ENCODE data around the gene SCARF1. TPM values are rescaled to one million over a fixed set of nuclear protein-coding genes. Genes with fewer than 3 reads are reported as not detected.
A peak's percentile ranks its signal among the peaks of the same experiment; 100 is the strongest.

SCARF1 gene
- polyA plus RNA-seq, 1 donor = 7.1 TPM

DNA sequence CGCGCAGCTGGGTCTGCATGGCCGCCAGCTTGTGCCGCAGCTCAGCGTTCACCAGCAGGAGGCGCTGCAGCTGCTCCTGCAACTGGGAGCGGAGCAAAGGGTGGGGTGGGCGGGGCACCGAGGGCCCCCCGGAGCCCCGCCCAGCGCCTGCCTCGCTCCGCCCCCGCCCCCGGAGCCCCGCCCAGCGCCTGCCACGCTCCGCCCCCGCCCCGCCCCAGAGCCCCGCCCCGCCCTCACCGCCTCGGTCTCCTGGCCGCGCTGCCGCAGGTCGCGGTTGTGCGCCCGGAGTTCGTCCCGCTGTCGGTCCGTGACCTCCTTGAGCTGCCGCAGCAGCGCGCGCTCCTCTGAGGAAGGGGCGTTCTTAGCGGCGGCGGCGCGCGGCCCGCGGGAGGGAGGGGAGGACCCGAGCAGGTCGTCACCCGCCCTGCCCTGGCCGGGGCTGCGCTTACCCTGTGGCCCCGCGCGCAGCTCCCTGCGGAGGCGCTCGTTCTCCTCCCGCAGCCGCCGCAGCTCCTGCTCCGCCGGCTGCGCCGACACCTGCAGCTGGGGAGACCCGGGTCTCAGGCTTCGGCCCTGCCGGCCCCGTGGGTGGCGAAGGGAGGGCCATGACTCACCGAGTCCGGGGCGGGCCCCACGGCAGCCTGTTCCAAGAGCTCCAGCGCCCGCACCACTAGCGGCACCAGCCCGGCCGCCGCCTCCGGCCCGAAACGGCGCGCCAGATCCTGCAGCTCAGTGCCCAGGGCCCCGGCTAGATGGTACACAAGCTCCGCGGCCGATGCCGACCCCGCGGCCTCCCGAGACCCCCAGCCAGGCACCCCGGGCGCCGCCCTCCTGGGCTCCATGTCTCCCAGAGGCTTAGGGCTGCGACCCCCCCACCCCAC lies 3.7 kb upstream of the SCARF1 start:
- DNase-seq (ENCODE audit: low read depth) = peak; percentile 93

DNA sequence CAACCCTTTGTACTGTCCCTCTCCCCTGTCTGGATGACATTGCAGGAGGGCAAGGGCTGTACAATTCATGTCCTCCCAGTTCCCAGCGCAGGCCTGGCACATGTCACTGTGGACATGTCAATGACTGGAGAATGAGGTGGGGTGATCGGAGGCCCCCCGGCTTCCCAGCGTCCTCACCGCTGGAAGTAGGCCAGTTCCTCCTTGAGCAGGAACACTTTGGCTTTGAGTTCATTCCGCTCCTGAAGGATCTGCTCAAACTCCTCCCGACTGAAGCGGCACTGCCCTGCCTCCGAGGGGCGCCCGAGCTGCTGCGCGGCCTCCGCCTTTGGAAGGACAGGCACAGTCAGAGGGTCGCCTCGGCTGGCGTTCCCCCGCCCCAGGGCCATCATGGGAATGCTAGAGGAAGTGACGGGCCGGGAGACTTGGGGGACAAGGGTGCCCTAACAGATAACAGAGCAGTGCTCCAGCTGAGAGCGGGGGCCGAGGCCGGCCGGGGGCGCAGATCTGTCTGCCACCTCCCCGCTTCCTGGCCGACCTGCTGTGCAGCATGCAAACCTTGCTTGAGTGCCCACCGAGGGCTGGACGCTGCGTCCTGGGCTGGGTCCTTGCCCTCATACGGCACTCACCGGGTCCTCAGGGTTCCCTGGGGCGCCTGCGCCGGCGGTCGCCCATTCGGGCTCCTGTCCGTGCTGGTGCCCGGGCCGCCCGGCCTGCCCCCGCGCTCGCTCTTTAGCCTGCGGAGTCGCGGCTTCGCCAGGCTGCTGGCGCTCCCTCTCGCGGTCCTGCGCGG lies 2.8 kb upstream of the SCARF1 start:
- no peak for DNase-seq (ENCODE audit: low read depth)

DNA sequence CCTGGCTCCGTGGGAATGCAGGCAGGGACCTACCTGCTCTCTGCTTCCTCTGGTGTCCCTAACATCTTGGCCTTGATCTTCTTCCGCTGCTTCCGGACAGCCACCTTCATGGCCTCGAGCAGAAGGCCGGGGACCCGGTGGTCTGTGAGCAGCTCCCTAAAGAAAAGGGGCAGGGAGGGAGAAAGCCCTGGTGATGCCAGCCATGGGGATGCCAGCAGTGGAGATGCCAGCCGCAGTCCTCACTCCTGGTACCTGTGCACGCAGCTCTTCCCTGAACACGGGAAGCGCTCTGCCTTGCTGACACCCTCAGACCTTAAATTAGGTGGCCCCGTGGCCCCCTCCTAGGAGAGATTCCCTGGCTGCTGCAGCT lies 2.3 kb upstream of the SCARF1 start:
- no peak for DNase-seq (ENCODE audit: low read depth)

DNA sequence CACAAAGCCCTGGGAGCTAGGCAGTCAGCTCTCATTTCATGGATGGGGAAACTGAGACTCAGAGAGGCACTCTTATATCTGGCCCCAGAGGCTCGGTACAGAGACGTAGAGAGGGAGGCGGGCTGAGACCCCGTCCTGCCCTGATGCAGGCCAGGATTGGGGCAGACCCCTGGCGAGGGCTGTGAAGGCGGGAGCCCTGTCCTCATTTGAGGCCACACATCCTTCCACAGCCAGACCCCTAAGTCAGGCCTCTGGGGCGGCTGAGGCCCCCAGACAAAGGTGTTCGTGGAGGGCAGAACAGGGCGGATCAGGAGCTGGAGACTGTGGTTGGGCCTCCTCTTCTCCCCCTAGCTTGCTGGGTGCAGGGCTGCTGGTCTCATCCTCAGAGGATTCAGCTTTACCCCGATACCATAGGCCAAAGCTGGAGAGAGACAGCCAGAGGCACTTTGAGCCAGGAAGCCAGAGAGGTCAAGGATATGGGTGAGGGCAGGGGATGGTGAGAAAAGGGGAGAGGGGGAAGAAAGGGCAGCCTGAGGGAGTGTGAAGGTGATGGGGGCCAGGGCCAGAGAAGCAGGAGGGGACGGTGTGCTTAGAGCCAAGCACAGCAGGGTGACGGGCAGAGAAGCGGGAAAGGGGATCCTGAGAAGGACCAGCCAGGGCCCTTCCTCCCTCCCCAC lies 805 bp upstream of the SCARF1 start:
- DNase-seq (ENCODE audit: low read depth) = no peak

DNA sequence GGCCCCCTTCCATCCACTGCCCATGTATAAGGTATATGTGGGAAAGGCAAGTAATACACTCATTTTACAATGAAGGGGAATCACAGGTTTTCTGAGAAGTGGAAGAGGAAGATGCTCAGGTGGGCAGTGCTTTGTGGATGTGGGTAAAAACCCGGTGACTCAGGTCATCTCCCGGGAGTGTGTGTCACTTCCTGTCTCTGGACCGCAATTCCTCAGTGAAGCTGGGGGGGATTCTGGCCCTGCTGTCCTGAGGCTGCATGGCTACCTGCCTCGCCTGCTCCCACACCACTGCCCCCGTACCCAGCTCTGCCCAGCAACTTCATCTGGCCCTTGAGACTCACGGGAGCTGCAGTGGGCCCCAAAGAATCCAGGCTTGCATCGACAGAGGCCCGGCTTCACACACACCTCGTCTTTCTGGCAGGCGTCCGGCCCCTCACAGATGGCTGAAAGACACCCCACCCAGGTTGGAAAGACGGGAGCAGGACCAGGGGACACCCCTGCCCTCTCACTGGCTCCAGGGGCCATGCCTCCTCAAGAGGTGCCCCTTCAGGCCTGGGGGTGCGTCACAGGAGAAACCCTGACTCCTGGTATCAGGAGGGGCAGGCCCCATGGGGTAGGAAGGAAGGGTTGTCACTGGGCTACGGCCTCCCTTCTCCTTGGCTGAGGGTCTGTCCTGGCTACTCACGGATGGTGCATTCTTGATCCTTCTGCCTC lies 882 bp downstream of the SCARF1 start:
- DNase-seq (ENCODE audit: low read depth) = no peak

DNA sequence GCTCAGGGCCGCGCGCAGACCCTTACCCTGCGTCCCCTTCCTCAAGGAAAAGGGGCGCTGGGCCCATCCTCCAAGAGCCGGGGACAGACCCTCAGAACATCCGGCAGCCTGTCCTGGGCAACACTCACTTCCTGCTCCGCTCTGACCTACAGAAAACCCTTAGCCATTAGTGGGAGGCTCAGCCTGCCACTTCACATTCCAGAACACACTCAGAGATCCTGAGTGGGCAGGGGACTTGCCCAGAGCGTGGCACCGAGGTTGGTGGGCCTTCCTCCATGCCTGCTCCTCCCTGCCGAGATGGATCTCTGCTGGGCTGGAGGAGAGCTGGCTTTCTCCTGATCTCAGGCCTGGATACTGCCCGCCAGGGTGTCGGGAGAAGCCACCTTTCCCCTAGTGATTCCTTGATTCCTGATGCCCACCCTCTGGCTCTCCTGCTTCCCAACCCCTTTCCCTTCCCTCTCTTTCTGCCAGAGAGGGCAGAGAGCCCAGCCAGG lies 1.5 kb downstream of the SCARF1 start:
- no peak for DNase-seq (ENCODE audit: low read depth)

DNA sequence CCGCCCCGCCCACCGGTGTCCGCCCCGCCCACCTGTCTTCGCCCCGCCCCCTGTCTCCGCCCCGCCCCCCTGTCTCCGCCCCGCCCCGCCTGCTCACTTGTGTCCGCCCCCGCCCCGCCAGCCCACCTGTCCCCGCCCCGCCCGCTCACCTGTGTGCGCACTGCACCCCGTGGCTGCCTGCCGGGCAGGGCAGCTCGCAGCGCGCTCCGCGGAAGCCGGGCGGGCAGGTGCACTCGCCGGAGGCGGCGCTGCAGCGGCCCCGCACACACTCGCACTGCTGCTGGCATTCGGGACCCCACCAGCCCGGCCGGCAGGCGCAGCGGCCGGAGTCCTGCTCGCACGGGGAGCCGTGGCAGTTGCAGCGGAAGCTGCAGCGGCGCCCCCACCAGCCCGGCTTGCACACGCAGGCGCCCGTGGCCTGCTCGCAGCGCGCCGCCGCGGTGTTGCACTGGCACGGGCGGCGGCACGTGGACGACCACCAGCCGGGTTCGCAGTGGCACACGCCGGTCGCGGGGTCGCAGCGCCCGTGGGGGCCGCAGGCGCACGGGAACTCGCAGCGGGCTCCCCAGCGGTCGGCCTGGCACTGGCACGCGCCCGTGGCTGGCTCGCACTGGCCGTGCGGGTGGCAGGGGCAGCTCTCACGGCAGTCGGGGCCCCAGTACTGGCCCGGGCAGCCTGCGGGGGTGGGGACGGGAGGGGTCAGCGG lies 2.1 kb downstream of the SCARF1 start:
- no peak for DNase-seq (ENCODE audit: low read depth)

DNA sequence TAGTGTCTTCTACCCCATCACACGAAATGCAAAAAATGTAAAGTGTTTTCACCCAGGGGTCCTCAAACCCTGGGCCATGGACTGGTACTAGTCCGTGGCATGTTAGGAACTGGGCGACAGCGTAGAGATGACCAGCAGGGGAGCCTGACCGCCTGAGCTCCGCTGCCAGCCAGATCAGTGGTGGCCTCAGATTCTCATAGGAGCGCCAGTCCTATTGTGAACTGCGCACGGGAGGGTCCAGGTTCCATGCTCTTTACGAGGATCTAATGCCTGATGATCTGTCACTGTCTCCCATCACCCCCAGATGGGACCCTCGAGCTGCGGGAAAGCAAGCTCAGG lies 4.5 kb downstream of the SCARF1 start:
- no peak for DNase-seq (ENCODE audit: low read depth)

DNA sequence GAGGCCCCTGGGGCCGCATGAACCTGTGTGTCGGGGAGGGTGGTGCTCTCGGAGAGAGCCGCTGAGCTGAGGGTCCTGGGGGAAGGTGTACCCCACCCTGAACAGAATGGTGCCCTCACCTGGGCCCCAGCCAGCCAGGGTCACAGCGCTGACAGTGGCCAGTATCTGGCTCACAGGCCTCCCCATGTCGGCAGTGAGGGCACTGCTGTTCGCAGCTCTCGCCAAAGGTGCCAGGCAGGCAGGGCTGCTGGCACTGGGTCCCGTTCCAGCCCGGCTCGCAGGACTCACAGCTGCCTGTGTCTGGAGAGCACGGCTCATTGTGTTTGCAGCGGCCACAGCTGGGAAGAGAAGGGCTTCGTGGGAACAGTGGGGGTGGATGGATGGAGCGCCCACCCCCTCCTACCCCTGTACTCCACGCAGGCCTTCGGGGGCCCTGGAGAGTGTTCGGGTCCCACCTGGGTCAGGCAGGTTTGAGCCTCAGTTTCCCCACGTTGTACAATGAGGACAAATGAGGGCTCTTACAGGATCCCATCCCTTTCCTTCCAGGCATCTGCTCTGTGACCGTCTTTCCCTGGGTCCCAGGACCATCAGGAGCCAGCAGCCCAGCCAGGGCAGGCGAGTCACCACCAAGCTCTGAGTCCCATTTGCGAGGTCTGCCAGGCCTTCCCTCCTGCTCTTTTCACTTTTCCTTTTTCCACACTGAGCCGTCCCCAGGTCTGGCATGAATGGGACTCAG lies 5.0 kb downstream of the SCARF1 start:
- no peak for DNase-seq (ENCODE audit: low read depth)

DNA sequence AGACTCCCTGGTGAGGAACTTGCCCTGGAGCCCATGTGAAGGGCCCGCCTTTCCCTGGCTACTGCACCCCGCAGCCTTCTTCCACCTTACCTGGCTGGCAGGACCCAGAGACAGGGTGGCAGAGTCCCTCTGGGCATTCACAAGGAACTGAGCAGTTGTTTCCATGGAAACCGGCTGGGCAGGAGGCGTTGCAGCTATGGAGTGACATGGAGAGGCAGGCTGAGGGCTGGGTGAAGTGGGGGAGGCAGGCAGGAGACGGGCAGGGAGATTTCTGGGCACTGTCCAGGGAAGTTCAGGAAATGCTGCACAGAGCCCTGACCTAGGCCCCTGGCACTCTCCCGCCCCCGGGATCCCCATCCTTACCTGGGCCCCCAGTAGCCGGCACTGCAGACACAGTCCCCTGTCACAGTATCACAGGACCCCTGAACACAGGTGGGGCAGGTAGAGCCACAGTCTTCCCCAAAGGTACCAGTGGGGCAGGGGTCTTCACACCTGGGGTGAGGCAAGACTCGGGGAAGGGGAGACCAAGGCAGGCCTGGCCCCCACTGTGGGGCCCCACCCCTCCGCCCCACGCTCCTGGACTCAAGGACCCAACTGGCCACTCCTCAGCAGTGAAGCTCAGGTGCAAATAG lies 5.9 kb downstream of the SCARF1 start:
- DNase-seq (ENCODE audit: low read depth) = no peak

DNA sequence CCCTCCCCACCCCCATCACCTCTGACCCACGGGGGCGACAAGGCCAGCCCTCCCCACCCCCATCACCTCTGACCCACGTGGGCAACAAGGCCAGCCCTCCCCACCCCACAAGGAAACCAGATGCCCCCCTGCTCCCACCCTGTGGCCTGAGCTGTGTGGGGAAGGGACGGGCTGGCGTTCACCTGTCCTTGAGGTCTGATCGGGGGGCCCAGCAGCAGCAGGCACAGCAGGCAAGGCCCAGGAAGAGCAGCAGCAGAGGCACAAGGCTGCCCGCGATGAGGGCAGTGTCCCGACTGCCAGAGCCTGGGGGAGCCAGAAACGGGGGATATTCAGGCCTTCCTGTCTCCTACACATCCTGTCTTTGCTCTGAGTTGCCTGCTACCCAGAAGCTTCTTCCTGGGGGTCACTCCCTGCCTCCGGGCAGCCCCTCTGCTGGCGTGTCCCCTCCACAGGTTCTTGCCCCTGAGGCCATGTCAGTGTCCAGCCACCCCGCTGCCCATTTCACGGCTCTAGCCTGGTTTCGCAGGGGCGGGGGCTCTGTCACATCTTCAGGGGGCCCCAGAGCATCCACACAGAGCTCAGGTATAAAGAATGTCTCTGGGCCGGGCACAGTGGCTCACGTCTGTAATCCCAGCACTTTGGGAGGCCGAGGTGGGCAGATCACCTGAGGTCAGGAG lies 6.8 kb downstream of the SCARF1 start:
- DNase-seq (ENCODE audit: low read depth) = no peak

DNA sequence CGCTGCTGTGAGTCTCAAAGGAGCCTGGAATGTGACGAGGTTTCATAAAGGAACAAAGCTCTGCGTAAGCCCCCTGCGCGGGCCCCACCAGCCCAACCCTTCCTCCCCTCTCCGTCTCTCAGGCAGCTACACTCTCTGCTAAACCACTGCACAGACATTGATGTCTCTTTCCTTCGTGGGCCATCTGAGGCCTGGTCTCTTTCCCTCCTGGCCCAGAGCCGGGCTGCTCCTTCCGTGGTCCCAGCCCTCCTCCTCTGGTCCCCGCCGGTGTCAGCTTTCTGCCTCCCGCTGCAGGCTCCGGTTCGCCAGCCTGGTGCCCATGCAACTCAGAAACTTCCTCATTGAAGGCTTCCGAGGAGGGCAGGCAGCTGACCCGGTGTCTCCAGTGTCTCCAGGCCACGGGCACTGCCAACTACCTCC lies 7.4 kb downstream of the SCARF1 start:
- no peak for DNase-seq (ENCODE audit: low read depth)

DNA sequence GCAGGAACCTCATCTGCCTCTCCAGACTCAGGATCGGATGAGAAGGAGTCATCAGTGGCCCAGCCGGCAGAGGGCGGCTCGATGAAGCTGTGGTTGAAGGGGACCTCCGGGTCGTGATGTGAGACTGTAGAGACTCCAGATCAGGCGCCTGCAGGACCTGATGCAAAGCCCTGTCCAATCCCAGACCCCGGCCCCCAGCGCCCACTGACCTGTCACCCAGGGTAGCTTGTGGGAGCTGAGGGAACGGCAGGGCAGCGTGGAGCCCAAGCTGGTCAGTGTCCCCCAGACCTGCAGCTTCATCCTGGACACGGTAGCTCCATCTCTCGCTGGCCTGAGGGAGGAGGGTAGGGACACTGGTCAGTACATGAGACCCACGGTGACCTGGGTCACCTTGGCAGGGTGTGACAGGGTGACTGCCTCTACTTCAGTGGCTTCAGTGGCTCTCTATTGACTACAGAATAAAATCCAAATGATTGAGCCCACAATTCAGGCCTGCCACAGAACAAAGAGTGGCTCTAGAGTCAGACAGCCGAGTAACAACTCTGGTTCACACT lies 8.7 kb downstream of the SCARF1 start:
- no peak for DNase-seq (ENCODE audit: low read depth)

DNA sequence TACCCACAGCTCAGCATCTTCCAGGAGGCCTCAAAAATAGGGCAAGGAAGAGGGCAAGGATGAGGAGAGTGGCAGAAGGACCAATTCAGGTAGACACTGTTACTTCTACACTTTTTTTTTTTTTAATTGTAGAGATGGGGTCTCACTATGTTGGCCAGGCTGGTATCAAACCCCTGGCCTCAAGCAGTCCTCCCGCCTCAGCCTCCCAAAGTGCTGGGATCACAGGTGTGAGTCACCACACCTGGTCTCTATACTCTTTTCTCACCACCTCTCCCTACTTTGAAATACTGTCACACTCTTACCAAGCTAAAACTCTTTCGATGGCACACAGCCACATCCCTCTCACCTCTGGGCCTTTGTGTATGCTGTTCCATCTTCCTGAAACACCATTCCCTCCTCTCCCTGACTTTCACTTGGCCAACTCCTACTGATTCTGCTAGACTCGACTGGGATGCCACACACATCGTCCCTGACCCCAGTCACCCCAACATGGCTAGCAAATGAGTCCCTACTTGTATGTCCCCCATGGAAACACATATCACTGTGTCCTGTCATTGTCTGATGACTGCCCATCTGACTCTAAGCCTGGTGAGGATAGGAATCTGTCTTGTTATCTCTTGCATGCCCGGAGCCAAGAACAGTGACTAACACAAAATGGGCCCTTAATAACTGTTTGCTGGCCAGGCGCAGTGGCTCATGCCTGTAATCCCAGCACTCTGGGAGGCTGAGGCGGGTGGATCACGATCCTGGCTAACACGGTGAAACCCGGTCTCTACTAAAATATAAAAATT lies 9.7 kb downstream of the SCARF1 start:
- DNase-seq (ENCODE audit: low read depth) = no peak

DNA sequence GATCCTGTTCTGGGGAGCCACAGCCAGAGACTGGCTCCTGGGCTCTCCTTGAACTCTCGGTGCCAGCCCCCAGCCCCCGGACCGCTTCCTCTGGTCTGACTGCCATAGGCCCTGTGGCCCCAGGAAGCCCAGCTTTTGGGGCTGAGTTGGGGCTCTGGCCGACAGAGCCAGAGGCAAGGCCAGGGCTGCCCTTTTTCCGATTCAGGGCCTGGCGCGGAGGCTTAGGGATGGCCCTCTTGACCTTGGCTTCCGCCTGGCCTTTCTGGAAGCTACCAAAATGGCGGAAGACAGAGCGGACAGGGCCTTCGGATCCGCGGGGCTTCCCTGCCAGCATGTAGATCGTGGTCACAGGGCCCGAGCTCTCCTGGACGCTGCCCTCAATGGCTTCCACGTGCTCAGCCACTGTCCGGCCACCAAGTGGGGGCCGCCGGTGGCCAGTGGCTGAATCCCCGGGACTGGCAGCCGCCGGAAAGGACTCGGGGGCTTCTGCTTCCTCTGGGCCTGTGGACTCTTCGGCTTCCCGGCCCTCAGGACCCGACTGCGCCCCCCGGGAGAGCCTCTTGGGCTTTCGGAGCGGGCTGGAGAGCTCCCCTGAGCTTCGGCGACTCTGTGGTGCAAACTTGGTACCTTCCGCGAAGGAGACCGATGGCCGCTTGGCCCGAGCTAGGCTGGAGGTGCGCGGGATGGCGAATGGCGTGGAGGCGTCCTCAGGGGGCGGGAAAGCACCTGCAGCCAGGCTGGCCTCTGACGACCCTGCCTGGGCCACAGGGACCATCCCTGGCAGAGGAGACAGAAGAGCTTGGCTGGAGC lies 10.5 kb downstream of the SCARF1 start:
- DNase-seq (ENCODE audit: low read depth) = no peak

DNA sequence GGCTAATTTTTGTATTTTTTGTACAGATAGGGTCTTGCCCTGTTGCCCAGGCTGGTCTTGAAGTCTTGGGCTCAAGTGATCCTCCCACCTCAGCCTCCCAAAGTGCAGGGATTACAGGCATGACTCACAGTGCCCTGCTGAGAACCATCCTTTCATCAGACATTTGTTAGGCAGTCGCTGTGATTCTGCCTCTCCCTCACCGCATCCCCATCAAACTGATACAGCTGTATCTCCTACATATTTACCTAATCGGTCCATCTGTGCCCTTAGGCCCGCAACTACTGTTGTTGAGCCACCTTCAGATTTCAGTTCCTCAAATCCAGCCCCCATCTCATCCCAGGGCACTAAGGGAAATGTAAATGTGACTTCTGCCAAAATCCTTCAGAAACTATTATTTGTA lies 14.9 kb downstream of the SCARF1 start:
- DNase-seq (ENCODE audit: low read depth) = no peak

Data from forelimb muscle (tissue), 1 donor.